Fibroblast of villous mesenchyme (primary cell): ENCODE data around the gene ANXA6. TPM values are rescaled to one million over a fixed set of nuclear protein-coding genes. Genes with fewer than 3 reads are reported as not detected.

Experiments
- DNase-seq: peaks from one replicate; pipeline ENCODE4 v3.0.0-alpha.2; 2010; ENCODE audit warnings: low read depth
- H3K4me3 ChIP-seq: 2 replicates; pipeline ENCODE4 v1.5.1; 2011; ENCODE audit warnings: low read depth, mild to moderate bottlenecking, low read length
- total RNA-seq: library from RNA; depleted of rRNA; stranded (reverse); fragments of >200 nt; gene quantifications from 2 replicates; pipeline ENCODE4 v1.2.3, GENCODE V29; 2012
- TF ChIP-seq, protein P1 (sequence below): IDR thresholded peaks from 2 replicates; pipeline ENCODE4 v1.5.1; 2012; ENCODE audit warnings: low read depth, mild to moderate bottlenecking, low read length; ENCODE audit not compliant: insufficient read depth

ANXA6 gene
- total RNA-seq, 1 donor, result 537 TPM

- H3K4me3 ChIP-seq, result no peak overlapping the region
- DNase-seq, result no peak
- TF ChIP-seq, protein P1, sequence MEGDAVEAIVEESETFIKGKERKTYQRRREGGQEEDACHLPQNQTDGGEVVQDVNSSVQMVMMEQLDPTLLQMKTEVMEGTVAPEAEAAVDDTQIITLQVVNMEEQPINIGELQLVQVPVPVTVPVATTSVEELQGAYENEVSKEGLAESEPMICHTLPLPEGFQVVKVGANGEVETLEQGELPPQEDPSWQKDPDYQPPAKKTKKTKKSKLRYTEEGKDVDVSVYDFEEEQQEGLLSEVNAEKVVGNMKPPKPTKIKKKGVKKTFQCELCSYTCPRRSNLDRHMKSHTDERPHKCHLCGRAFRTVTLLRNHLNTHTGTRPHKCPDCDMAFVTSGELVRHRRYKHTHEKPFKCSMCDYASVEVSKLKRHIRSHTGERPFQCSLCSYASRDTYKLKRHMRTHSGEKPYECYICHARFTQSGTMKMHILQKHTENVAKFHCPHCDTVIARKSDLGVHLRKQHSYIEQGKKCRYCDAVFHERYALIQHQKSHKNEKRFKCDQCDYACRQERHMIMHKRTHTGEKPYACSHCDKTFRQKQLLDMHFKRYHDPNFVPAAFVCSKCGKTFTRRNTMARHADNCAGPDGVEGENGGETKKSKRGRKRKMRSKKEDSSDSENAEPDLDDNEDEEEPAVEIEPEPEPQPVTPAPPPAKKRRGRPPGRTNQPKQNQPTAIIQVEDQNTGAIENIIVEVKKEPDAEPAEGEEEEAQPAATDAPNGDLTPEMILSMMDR, result no peak
Measured at GRCh38 chr5:151186538-151186937, 29.0 kb upstream of the ANXA6 start.

DNA sequence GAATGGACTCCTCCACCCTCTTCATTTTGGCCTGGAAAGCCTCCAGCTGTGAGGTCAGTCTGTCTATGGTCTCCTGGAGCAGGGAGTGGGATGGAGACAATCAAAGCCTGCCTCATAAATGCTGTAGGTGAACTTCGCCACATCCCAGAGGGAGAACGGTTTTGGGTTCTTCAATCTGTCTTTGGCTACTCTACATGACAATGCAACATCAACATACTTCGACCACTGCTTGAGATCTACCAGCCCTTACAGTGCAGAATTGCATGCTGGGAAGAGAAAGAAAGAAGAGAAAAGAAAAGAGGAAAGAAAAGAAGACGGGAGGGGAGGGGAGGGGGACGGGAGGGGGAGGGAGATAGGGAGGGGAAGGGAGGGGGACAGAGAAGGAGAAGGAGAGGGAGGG lies 28.5 kb upstream of the ANXA6 start:
- no peak overlapping the region for H3K4me3 ChIP-seq
- TF ChIP-seq, protein P1, result no peak
- DNase-seq, result no peak

- no peak for DNase-seq
- TF ChIP-seq, protein P1, result no peak
- H3K4me3 ChIP-seq, result no peak overlapping the region
Measured at GRCh38 chr5:151184316-151185042, 26.9 kb upstream of the ANXA6 start.

DNA sequence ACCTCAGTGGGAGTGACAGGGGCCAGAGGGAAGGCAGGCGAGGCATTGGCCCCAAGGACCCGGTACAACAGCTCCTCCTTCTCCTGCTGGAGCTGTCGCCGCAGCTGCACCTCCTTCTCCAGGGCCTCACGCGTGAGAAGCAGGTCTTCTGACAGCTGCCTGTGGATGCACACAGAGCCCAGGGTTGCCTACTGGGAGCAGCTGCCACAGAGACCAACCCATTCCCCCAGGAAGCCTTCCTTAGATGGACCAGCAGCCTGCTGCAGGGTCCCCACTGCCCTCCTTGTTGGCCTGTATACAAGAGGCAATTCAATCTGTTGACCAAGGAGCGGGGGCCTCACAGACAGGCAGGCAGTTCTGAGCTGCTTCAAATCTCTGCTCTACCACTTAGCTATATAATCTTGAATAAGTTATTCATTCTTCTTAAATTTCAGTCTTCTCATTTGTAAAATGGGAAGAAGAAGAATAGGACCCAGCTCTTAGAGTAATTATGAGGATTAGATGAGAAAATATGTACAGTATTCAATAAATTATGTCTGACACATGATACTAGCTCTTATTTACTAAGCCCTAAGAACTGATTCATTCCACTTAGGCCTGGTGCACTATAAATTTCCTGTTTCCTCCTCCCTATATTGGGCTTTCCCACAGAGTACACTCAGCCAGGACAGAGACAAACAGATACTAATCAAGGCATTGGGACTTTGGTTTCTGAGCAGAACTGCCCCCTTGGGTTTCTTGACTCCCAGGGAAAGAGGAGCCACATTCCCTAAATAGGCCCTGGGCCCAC lies 26.1 kb upstream of the ANXA6 start:
- TF ChIP-seq, protein P1, result no peak
- DNase-seq, result peak; percentile 14

GRCh38 chr5:151182976-151183375 lies 25.4 kb upstream of the ANXA6 start:
- TF ChIP-seq, protein P1, result no peak
- no peak for DNase-seq
- no peak overlapping the region for H3K4me3 ChIP-seq

More for the DNA sequence above, 26.1 kb upstream of the ANXA6 start:
- no peak overlapping the region for H3K4me3 ChIP-seq

GRCh38 chr5:151182524-151182900 lies 24.9 kb upstream of the ANXA6 start:
- DNase-seq, result no peak
- H3K4me3 ChIP-seq, result no peak overlapping the region
- TF ChIP-seq, protein P1, result no peak
